HG02870 (cell line): ENCODE data around the gene PSMA7.
"Not testable (repeated sequence)": the region's sequence is repeated elsewhere in the genome, so short reads cannot be mapped to it uniquely, and the experiment has no call there.

ENCODE experiments used
- ATAC-seq: cut with Tn5 transposase; IDR thresholded peaks from one replicate; pipeline ENCODE4 v1.9.1; 2021; ENCODE audit warnings: mild to moderate bottlenecking, moderate library complexity; ENCODE audit not compliant: unreplicated experiment

The PSMA7 gene

DNA sequence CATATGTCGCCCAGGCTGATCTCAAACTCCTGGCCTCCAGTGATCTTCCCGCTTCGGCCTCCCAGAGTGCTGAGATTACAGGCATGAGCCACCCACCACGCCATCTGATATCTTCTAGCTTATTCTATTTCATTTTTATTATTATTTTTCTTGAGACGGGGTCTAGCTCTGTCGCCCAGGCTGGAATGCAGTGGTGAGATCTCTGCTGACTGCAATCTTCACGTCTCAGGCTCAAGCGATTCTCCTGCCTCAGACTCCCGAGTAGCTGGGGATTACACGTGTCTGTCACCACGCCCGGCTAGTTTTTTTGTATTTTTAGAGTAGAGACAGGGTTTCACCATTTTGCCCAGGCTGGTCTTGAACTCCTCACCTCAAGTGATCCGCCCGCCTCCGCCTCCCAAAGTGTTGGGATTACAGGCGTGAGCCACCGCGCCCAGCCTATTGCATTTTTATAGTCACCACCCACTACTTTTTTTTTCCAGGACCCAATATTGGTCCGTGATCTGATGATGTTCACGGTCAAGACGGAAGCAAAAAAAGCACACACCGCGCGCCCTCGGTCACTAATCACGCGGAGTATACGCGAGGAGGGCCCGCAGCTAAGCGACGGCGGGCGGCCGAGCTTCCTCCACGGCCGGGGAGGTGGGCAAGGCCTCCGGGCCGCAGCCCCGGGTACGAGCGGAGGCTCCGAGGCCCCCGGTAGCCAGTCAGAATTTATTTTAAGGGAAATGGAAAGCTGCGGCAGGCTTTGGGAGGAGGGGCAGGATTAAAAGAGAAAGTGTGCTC, 22.0 kb downstream of the PSMA7 start:
- ATAC-seq = peak; percentile 12

DNA sequence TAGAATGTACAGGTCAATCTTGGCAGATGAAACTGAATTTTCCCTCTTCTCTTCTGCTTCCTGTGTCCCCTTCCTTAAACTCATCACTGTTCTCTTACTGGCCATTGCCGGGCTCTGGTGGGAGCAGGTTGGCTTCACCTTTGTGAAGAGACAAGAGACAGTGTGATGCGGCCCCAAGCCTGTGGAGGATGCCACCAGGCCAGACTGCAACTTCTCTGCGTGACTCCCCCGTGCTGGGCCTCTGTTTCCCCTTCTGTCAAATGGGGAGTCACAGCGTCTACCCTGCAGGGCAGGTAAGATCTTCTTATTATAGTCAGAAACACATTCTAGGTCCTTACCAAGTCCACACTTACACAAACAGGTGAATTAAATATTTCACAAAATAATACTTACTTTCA, 22.8 kb downstream of the PSMA7 start:
- no peak for ATAC-seq

DNA sequence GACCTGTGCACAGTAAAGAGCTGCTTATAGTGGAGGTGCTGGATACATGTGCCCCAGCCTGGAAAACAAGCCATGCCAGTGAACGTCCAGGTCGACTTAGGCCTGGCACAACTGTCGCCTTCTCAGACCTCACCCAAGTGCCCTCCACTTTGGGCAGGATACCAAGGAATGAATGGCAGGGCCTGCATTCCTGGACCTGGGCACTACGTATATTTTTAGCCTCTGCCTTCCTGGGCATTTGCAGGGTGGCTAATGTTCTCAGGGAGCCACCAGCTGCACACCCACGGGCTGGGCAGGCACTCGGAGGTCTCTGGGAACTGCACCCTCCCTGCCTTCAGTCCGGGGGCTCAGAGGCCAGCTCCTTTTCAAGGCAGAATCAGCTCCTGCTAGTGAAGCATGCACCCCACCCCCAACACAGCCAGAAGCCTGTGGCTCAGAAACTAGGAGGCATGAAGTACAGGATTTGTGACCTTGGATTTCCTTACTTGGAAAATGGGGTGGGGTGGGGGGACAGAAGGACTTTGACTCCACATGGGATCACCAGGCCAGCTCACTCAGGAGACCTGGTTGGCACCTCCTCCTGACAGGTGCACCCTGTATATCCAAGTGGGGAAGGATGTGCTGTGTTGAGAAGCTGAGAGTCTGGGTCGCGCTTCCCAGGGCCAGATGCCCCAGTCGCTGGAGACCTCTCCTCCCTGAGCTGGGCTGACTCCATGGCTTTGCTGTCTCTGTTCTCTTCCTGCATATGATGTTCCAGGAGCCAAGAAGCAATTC, 23.4 kb downstream of the PSMA7 start:
- no peak for ATAC-seq

DNA sequence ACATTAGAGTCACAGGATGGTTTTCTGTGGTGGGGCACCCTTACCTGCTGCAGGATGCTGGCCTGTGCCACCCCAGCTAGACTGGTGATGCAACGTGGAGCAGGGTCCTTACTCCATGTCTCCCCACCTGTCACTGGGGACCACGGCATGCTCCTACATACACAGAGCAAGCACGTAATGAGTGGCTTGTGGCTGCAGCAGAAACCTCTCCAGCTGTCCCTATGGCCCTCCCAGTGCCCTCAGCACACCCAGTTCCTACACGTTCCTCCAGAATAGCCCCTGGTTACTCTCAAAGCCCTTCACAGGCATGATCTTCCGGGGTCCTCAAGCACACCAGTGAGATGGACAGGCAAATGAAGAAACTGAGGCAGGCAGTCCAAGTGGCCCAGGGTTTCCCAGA, 24.1 kb downstream of the PSMA7 start:
- ATAC-seq = no peak

- no peak for ATAC-seq
Measured at GRCh38 chr20:62118113-62119043, 24.8 kb downstream of the PSMA7 start.

DNA sequence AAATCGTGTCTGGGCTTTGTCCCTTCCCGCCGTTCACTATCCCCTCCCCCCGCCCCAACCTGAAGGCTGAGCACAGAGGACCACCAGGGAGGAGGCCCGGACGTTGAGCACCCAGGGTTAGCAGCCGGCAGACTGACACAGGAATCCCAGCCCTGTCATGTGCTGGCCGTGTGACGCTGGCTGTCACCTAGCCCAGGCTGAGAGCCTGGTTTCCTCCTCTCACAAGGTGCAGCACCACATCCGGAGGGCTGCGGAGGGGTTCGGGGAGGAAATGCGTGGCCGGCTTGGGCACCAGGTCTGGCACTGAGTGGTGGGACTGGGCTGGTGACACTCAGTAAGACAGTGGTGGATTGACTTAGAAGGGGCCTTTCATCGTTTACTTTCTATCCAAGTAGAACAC, 25.5 kb downstream of the PSMA7 start:
- no peak for ATAC-seq

GRCh38 chr20:62117362-62117646, 25.9 kb downstream of the PSMA7 start:
- no peak for ATAC-seq

GRCh38 chr20:62116558-62117361, 26.4 kb downstream of the PSMA7 start:
- ATAC-seq = no peak

- not testable (repeated sequence) for ATAC-seq
Measured at GRCh38 chr20:62115800-62116407, 27.3 kb downstream of the PSMA7 start.

GRCh38 chr20:62114894-62115293, 28.3 kb downstream of the PSMA7 start:
- ATAC-seq = no peak

- no peak for ATAC-seq
Measured at GRCh38 chr20:62112368-62112767, 30.8 kb downstream of the PSMA7 start.

DNA sequence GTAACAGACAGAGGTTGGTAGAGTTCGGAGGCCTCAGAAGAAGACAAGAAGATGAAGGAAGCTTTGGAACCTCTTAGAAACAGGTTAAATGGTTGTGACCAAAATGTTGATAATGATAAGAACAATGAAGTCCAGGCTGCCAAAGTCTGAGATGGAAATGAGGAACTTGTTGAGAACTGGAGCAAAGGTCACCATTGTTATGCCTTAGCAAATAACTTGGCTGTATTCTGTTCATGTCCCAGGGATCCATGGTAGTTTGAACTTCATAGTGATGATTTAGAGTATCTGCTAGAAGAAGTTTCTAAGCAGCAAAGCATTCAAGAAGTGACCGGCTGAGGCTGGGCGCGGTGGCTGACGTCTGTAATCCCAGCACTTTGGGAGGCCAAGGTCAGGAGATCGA, 32.0 kb downstream of the PSMA7 start:
- no peak for ATAC-seq

- ATAC-seq = no peak
Measured at GRCh38 chr20:62105592-62105991, 37.6 kb downstream of the PSMA7 start.

GRCh38 chr20:62104791-62105345, 38.3 kb downstream of the PSMA7 start:
- no peak for ATAC-seq

DNA sequence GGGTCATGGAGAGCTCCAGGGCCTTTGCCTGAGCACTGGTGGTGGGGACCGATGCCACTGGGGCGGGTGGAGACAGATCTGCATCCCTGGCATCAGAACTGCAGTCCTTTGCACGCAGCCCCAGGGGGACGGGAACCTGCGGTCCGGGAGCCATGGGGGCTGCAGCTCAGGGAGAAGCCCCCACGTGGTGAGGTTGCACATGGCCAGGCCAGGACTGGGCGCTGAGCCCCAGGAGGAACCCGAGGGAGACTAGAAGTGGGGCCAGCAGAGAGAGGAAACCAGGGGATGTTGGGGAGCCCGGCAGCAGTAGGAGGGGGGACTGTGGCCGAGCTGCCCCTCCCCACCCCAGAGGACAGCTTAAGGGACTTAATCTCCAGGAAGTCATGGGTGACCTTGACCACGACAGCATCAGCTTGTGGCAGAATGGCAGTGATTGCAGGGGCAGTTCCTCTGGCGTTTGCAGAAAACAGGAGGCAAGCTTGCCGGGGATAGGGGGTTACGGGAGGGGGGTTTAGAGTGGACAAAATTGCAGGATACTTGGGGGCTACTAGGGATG, 38.9 kb downstream of the PSMA7 start:
- no peak for ATAC-seq

DNA sequence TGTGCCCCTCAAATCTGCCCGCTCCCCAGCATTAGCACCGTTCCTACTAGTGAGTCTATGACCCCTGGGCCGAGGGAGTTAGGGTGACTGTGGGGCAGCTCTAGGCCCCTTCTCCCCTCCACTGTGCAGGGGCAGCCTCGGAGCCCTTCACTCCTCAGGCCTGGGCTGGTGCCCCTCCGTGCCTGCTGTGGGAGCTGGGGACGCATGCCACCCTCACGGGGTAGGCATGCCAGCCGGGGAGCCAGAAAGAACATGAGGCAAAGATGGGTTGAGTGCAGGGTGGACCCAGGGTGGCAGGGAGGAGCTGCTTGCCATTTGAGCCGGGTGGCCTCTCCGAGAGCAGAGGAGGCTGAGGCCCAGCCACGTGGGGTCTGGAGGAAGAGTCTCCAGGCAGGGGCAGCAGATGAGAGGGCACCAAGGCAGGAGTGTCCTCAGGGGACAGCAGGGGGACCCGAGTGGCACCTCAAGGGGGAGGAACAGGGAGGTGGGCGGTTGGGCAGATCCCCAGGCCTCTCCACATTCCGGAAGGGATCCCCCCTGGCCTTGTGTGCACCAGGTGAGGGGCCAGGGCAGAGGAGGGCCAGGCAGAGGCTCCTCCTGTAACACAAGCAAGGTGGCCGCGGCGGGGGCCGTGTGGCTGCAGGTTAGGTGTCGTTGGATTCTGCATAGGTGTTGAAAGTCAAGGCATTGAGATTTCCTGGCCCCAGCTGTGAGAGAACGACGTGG, 39.5 kb downstream of the PSMA7 start:
- no peak for ATAC-seq

DNA sequence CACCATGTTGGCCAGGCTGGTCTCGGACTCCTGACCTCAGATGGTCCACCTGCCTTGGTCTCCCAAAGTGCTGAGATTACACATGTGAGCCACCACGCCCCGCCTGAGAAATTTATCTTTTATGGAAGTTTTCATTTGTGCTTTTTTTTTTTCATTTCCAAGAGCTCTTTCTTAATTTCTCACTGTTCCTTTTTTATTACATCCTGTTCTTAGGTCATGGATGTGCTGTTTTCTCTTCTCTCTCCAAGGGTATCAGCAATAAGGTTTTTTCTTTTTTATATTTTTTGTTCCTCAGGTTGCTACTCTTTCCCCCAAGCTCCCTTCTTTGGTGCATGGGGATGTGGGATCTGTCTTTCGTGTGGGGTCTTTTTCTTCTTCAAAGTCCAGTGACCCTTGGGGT, 42.1 kb downstream of the PSMA7 start:
- ATAC-seq = no peak

- ATAC-seq = no peak
Measured at GRCh38 chr20:62097881-62098407, 45.2 kb downstream of the PSMA7 start.
